ENCODE measurements around the gene CCDC33.

GRCh38 chr15:74314795-74315438, 78.8 kb downstream of the CCDC33 start:
- TF ChIP-seq CTCF (IDR thresholded peaks at IDR 0.05) (no peak), POLR2A (IDR thresholded peaks at IDR 0.05) (no peak)
